HepG2 (cell line): Measurements from ENCODE around the gene TOP1. TPM values are rescaled to one million over a fixed set of nuclear protein-coding genes. Genes with fewer than 3 reads are reported as not detected.
A peak's percentile ranks its signal among the peaks of the same experiment; 100 is the strongest.

Source experiments
- ARHGAP35 ChIP-seq: sonication (generic); formaldehyde crosslinking; IDR thresholded peaks from 2 replicates; pipeline ENCODE4 v1.9.0; 2022; ENCODE audit warnings: mild to moderate bottlenecking, inconsistent platforms, moderate library complexity, missing genetic modification reagents, borderline replicate concordance
- ARNTL ChIP-seq: sonication (generic); formaldehyde crosslinking; IDR thresholded peaks from 2 replicates; pipeline ENCODE4 v1.4.0; 2020; ENCODE audit warnings: mild to moderate bottlenecking, missing genetic modification reagents
- NR1H2 ChIP-seq: sonication (generic); formaldehyde crosslinking; IDR thresholded peaks from 2 replicates; pipeline ENCODE4 v1.8.1; 2022; ENCODE audit warnings: low read depth, missing genetic modification reagents, borderline replicate concordance
- PHF5A ChIP-seq: IDR thresholded peaks from one replicate; pipeline ENCODE4 v1.6.1; 2018; ENCODE audit warnings: low read depth, missing genetic modification reagents; ENCODE audit not compliant: unreplicated experiment
- SNAI1 ChIP-seq: sonication (generic); formaldehyde crosslinking; IDR thresholded peaks from 2 replicates; pipeline ENCODE4 v1.5.0; 2020; ENCODE audit warnings: mild to moderate bottlenecking, missing genetic modification reagents, borderline replicate concordance
- TBL1XR1 ChIP-seq: fragments of 150-350 bp; IDR thresholded peaks from 2 replicates; pipeline ENCODE4 v1.6.1; 2014; ENCODE audit warnings: borderline replicate concordance, low read length; ENCODE audit not compliant: partially characterized antibody
- YEATS2 ChIP-seq: sonication (generic); formaldehyde crosslinking; IDR thresholded peaks from 2 replicates; pipeline ENCODE4 v1.4.0; 2020; ENCODE audit warnings: missing genetic modification reagents, borderline replicate concordance
- ZNF335 ChIP-seq: sonication (generic); formaldehyde crosslinking; IDR thresholded peaks from 2 replicates; pipeline ENCODE4 v1.4.0; 2020; ENCODE audit warnings: missing genetic modification reagents
- ZNF446 ChIP-seq: sonication (generic); formaldehyde crosslinking; IDR thresholded peaks from 2 replicates; pipeline ENCODE4 v1.5.0; 2020; ENCODE audit warnings: mild to moderate bottlenecking, missing genetic modification reagents
- ZNF724P ChIP-seq: sonication (generic); formaldehyde crosslinking; IDR thresholded peaks from 2 replicates; pipeline ENCODE4 v1.8.0; 2022; ENCODE audit warnings: missing genetic modification reagents, borderline replicate concordance
- ZNF850 ChIP-seq: sonication (generic); formaldehyde crosslinking; conservative IDR thresholded peaks from 2 replicates; pipeline ENCODE4 v1.9.0; 2021; ENCODE audit warnings: mild to moderate bottlenecking, missing genetic modification reagents
- ZSCAN25 ChIP-seq: sonication (generic); formaldehyde crosslinking; IDR thresholded peaks from 2 replicates; pipeline ENCODE4 v1.8.0; 2022; ENCODE audit warnings: mild to moderate bottlenecking, missing genetic modification reagents
- polyA plus RNA-seq, 8 experiments: library from polyadenylated mRNA; depleted of rRNA in 3 of 8; stranded (reverse) in 7 of 8; unstranded in 1 of 8; fragments of >200 nt; fragmentation: Illumina TruSeq in 4 of 8; extraction: Trizol in 4 of 8; gene quantifications; 2 replicates each; pipeline versions ENCODE4 v1.2.1 to v1.2.3, GENCODE V29; 2011 to 2016; ENCODE audit warnings: low read depth in 4 of 8, missing spikeins in 1 of 8, mixed read lengths in 1 of 8; ENCODE audit not compliant: insufficient read depth in 1 of 8
- total RNA-seq, 5 experiments: library from RNA; depleted of rRNA; stranded (reverse); fragments of >200 nt; fragmentation: Illumina TruSeq; extraction: Trizol; gene quantifications; 2 replicates each; pipeline ENCODE4 v1.2.3, GENCODE V29; 2016; ENCODE audit warnings: low read depth in 1 of 5
- TF ChIP-seq, protein P1 (sequence below): sonication (generic); formaldehyde crosslinking; IDR thresholded peaks from 2 replicates; pipeline ENCODE4 v1.5.0; 2020; ENCODE audit warnings: mild to moderate bottlenecking, missing genetic modification reagents, borderline replicate concordance
- TF ChIP-seq, protein P2 (sequence below): sonication (generic); formaldehyde crosslinking; IDR thresholded peaks from 2 replicates; pipeline ENCODE4 v1.4.0; 2020; ENCODE audit warnings: mild to moderate bottlenecking, missing genetic modification reagents
- TF ChIP-seq, protein P3 (sequence below): sonication (generic); formaldehyde crosslinking; conservative IDR thresholded peaks from 2 replicates; pipeline ENCODE4 v1.4.0; 2020; ENCODE audit warnings: missing genetic modification reagents
- TF ChIP-seq, protein P4 (sequence below): sonication (generic); IDR thresholded peaks from 2 replicates; pipeline ENCODE4 v1.6.1; 2016; ENCODE audit warnings: low read depth, borderline replicate concordance

The TOP1 gene
- total and polyA plus RNA-seq, 2 of the 13 experiments (the other 11 are each of a cell fraction or from before 2014, with no cell fraction given) = 10.2 to 19.4 TPM

DNA sequence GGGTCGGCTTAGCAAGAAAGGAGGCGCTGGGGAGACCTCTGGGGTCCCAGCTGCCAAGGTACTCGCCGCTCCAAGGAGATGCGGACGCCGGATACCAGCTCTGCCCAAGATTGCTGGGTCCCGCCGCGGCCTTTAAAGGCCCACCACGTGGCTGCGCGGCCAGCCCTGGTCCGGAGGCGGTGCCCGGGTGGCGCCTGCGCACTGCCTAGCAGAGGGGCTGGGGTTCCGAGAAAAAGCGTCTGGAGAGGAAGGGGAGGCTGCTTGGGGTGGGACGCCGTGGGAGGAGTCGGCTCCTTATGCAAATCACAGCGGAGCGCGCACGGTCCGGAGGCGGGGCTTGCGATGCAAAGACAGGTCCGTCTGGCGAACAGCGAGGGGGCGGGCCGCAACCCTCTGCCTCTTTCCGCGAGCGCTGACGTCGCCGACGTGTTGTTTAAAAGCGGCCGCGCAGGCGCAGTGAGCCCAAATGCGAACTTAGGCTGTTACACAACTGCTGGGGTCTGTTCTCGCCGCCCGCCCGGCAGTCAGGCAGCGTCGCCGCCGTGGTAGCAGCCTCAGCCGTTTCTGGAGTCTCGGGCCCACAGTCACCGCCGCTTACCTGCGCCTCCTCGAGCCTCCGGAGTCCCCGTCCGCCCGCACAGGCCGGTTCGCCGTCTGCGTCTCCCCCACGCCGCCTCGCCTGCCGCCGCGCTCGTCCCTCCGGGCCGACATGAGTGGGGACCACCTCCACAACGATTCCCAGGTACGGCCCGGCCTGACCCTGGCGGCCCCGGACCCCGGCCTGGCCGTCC, at the start of gene TOP1 (continued):
- TF ChIP-seq, protein P1, sequence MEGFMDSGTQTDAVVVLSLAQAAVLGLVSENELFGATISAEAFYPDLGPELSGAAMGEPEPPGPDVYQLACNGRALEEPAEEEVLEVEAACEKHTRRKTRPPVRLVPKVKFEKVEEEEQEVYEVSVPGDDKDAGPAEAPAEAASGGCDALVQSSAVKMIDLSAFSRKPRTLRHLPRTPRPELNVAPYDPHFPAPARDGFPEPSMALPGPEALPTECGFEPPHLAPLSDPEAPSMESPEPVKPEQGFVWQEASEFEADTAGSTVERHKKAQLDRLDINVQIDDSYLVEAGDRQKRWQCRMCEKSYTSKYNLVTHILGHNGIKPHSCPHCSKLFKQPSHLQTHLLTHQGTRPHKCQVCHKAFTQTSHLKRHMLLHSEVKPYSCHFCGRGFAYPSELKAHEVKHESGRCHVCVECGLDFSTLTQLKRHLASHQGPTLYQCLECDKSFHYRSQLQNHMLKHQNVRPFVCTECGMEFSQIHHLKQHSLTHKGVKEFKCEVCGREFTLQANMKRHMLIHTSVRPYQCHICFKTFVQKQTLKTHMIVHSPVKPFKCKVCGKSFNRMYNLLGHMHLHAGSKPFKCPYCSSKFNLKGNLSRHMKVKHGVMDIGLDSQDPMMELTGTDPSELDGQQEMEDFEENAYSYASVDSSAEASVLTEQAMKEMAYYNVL = peak; percentile 60; the same call in 1 of the 2 replicates
- TF ChIP-seq ZSCAN25 (CRISPR knock-in tag) (peak; percentile 66), ARNTL (CRISPR knock-in tag) (peak; percentile 76), NR1H2 (peak; percentile 82; the same call in 1 of the 2 replicates), SNAI1 (CRISPR knock-in tag) (0 out of 2 replicates have a peak, but pooled peaks have one; percentile 49), ZNF850 (CRISPR knock-in tag) (no peak), ZNF446 (CRISPR knock-in tag) (peak; percentile 97), YEATS2 (CRISPR knock-in tag) (peak; percentile 87; the same call in 1 of the 2 replicates), ZNF724P (CRISPR knock-in tag) (peak; percentile 83; the same call in 1 of the 2 replicates), PHF5A (CRISPR knock-in tag) (no peak), ZNF335 (CRISPR knock-in tag) (0 out of 2 replicates have a peak, but pooled peaks have one; percentile 56), TBL1XR1 (no peak), ARHGAP35 (CRISPR knock-in tag) (peak; percentile 83)
- TF ChIP-seq, protein P2, sequence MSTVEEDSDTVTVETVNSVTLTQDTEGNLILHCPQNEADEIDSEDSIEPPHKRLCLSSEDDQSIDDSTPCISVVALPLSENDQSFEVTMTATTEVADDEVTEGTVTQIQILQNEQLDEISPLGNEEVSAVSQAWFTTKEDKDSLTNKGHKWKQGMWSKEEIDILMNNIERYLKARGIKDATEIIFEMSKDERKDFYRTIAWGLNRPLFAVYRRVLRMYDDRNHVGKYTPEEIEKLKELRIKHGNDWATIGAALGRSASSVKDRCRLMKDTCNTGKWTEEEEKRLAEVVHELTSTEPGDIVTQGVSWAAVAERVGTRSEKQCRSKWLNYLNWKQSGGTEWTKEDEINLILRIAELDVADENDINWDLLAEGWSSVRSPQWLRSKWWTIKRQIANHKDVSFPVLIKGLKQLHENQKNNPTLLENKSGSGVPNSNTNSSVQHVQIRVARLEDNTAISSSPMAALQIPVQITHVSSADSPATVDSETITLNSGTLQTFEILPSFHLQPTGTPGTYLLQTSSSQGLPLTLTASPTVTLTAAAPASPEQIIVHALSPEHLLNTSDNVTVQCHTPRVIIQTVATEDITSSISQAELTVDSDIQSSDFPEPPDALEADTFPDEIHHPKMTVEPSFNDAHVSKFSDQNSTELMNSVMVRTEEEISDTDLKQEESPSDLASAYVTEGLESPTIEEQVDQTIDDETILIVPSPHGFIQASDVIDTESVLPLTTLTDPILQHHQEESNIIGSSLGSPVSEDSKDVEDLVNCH (CRISPR knock-in tag) = peak; percentile 35; the same call in 1 of the 2 replicates
- TF ChIP-seq, protein P3, sequence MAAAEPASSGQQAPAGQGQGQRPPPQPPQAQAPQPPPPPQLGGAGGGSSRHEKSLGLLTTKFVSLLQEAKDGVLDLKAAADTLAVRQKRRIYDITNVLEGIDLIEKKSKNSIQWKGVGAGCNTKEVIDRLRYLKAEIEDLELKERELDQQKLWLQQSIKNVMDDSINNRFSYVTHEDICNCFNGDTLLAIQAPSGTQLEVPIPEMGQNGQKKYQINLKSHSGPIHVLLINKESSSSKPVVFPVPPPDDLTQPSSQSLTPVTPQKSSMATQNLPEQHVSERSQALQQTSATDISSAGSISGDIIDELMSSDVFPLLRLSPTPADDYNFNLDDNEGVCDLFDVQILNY (CRISPR knock-in tag) = peak; percentile 96
- TF ChIP-seq, protein P4, sequence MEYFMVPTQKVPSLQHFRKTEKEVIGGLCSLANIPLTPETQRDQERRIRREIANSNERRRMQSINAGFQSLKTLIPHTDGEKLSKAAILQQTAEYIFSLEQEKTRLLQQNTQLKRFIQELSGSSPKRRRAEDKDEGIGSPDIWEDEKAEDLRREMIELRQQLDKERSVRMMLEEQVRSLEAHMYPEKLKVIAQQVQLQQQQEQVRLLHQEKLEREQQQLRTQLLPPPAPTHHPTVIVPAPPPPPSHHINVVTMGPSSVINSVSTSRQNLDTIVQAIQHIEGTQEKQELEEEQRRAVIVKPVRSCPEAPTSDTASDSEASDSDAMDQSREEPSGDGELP = peak; percentile 7; the same call in 1 of the 2 replicates
